CD4-positive, alpha-beta memory T cell (primary cell): ENCODE measurements around the gene CIAPIN1. TPM values are rescaled to one million over a fixed set of nuclear protein-coding genes. Genes with fewer than 3 reads are reported as not detected.

Experiments used
- CTCF ChIA-PET: fragments of 350-600 bp; sonication (Branson Sonifier 250); formaldehyde crosslinking; loops from one replicate; lab custom pipeline; 2021; ENCODE audit warnings: inconsistent platforms; ENCODE audit not compliant: partially characterized antibody; lab: Charles Lee
- POLR2A ChIA-PET: fragments of 350-600 bp; sonication (Branson Sonifier 250); formaldehyde crosslinking; loops from one replicate; lab custom pipeline; 2021; ENCODE audit not compliant: partially characterized antibody; lab: Charles Lee
- DNase-seq, 5 donors: peaks; one replicate each; pipeline versions ENCODE4 v3.0.0 to v3.0.0-alpha.2; 2020 to 2022; ENCODE audit warnings: mixed read lengths in 1 of 5
- H3K27ac ChIP-seq: one replicate; pipeline ENCODE4 v1.7.0; 2013; ENCODE audit warnings: low read depth, low read length
- H3K27me3 ChIP-seq: 2 replicates; pipeline ENCODE4 v1.7.0; 2013; ENCODE audit warnings: mild to moderate bottlenecking, low read length, moderate library complexity; ENCODE audit not compliant: insufficient read depth
- H3K36me3 ChIP-seq: 2 replicates; pipeline ENCODE4 v1.7.0; 2013; ENCODE audit warnings: mild to moderate bottlenecking, low read length, moderate library complexity; ENCODE audit not compliant: insufficient read depth
- H3K4me1 ChIP-seq: 2 replicates; pipeline ENCODE4 v1.7.0; 2013; ENCODE audit warnings: mild to moderate bottlenecking, low read length, moderate library complexity; ENCODE audit not compliant: insufficient read depth
- H3K4me3 ChIP-seq, 2 donors: one replicate each; pipeline ENCODE4 v1.7.0; 2013; ENCODE audit warnings: low read length in 2 of 2, mild to moderate bottlenecking in 1 of 2
- H3K9me3 ChIP-seq, 2 donors: one replicate each; pipeline ENCODE4 v1.7.0; 2013; ENCODE audit warnings: low read length in 2 of 2, control low read depth in 1 of 2; ENCODE audit not compliant: control insufficient read depth in 1 of 2
- H3K27ac Mint-ChIP-seq, 7 donors: one replicate each; pipeline ENCODE4 v1.8.0; 2020 to 2021; ENCODE audit warnings: mixed read lengths in 7 of 7, mild to moderate bottlenecking in 6 of 7, inconsistent platforms in 3 of 7, moderate library complexity in 3 of 7
- H3K27me3 Mint-ChIP-seq, 2 donors: one replicate each; pipeline ENCODE4 v1.8.0; 2020 to 2021; ENCODE audit warnings: mixed read lengths in 2 of 2
- H3K36me3 Mint-ChIP-seq, 2 donors: one replicate each; pipeline ENCODE4 v1.8.0; 2020 to 2021; ENCODE audit warnings: mixed read lengths in 2 of 2, inconsistent platforms in 1 of 2, mild to moderate bottlenecking in 1 of 2
- H3K4me1 Mint-ChIP-seq, 4 donors: one replicate each; pipeline ENCODE4 v1.8.0; 2020 to 2021; ENCODE audit warnings: mixed read lengths in 4 of 4, mild to moderate bottlenecking in 1 of 4
- H3K4me3 Mint-ChIP-seq, 8 donors: one replicate each; pipeline ENCODE4 v1.8.0; 2020 to 2021; ENCODE audit warnings: mixed read lengths in 8 of 8, mild to moderate bottlenecking in 7 of 8, moderate library complexity in 6 of 8, inconsistent platforms in 3 of 8
- H3K9me3 Mint-ChIP-seq, 8 donors: one replicate each; pipeline ENCODE4 v1.8.0; 2020 to 2021; ENCODE audit warnings: mixed read lengths in 8 of 8, mild to moderate bottlenecking in 5 of 8, inconsistent platforms in 3 of 8, moderate library complexity in 1 of 8
- intact Hi-C: fragments of 100-400 bp; cut with micrococcal nuclease; formaldehyde crosslinking; loops from one replicate; pipeline ENCODE4 v1.15.1; 2023
- polyA plus RNA-seq, 2 donors: library from polyadenylated mRNA; unstranded; fragments of 300-500 nt; fragmentation: Illumina TruSeq; gene quantifications; one replicate each; pipeline ENCODE4 v1.2.3, GENCODE V29; 2021
- total RNA-seq, 2 experiments: library from RNA; stranded (reverse); gene quantifications; one replicate each; pipeline ENCODE4 v1.2.3, GENCODE V29; 2021

CIAPIN1 gene
- total and polyA plus RNA-seq, 4 experiments from 2014 or later: 28.1 to 65.3 (median 37.0) TPM

DNA sequence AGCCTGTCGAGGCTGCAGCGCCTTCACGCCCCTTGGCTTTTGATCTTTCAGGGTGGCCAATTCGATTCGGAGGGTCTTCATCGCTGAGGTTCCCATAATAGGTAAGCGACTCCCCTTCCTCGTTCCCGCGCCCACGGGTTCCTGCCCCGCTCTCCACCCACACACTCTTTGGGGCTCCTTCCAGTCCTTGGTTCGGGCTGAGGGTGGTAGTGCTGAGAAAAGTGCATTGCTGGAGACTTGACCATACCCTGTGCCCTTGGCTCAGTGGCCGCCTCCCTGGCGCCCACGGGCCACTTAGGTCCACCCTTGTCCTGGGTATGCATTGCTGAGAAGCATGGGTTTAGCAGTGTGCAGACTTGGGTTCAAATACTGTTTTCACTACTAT is 15.8 kb upstream of the CIAPIN1 start:
- Histone ChIP-seq H3K4me1 (peaks cover 36% of the 10 kb centered on the region), H3K27me3 (no peaks in the 10 kb centered on the region), H3K27ac (peak overlapping the region; percentile 69), H3K4me3 (peak overlapping the region; percentile 81 to 87), H3K36me3 (peaks cover 37% of the 10 kb centered on the region), H3K9me3 (no peaks in the 10 kb centered on the region)
- intact Hi-C loops: loop anchor here (1.0 to 5.0 kb wide), 4 partner anchors 16 to 163 kb away; partner anchors contain the start of genes CCDC102A, CIAPIN1 and COQ9
- ChIA-PET POLR2A (interaction anchor here (1.0 to 7.2 kb wide), 18 partner anchors 8 to 342 kb away, joined by 3 to 112 read pairs (median 6); partner anchors contain the start of genes CIAPIN1, COQ9 and DOK4), CTCF (interaction anchor here (1.0 to 2.4 kb wide), 19 partner anchors 12 to 853 kb away, joined by 3 to 15 read pairs (median 5); partner anchors contain the start of genes CCDC102A, CIAPIN1, COQ9 and DOK4)
- no peak for DNase-seq
- Mint-ChIP-seq H3K27me3 (no peaks in the 10 kb centered on the region), H3K27ac (peak overlapping the region; percentile 96 to 100 (median 99)), H3K9me3 (peaks cover 0 to 2% (median 0%) of the 10 kb centered on the region in 8 donors), H3K4me3 (peak overlapping the region; percentile 98 to 100 (median 100)), H3K4me1 (peaks cover 16 to 43% (median 34%) of the 10 kb centered on the region in 4 donors), H3K36me3 (peaks cover 33 to 62% of the 10 kb centered on the region in 2 donors)

- H3K27me3 Mint-ChIP-seq: no peaks in the 10 kb centered on the region
- peak; percentile 89 to 93 (median 90) for DNase-seq
- peak within 1 kb of the TSS; percentile 69 for H3K27ac ChIP-seq
- H3K36me3 Mint-ChIP-seq: peaks cover 28 to 63% of the 10 kb centered on the region in 2 donors
- H3K4me3 ChIP-seq: peak within 1 kb of the TSS; percentile 81 to 87
- H3K4me1 ChIP-seq: peaks cover 36% of the 10 kb centered on the region
- intact Hi-C loops: loop anchor here (1.0 to 5.0 kb wide), 4 partner anchors 15 to 162 kb away; partner anchors contain the start of genes CCDC102A, CIAPIN1 and COQ9
- peaks cover 16 to 43% (median 34%) of the 10 kb centered on the region in 4 donors for H3K4me1 Mint-ChIP-seq
- H3K36me3 ChIP-seq: peaks cover 43% of the 10 kb centered on the region
- H3K9me3 Mint-ChIP-seq: peaks cover 0 to 2% (median 0%) of the 10 kb centered on the region in 8 donors
- H3K9me3 ChIP-seq: no peaks in the 10 kb centered on the region
- H3K27ac Mint-ChIP-seq: peak within 1 kb of the TSS; percentile 96 to 100 (median 99)
- POLR2A ChIA-PET: interaction anchor here (1.0 to 7.2 kb wide), 18 partner anchors 8 to 342 kb away, joined by 3 to 112 read pairs (median 6); partner anchors contain the start of genes CIAPIN1, COQ9 and DOK4
- CTCF ChIA-PET: interaction anchor here (0.6 to 2.4 kb wide), 21 partner anchors 11 to 852 kb away, joined by 3 to 15 read pairs (median 5); partner anchors contain the start of genes CCDC102A, CIAPIN1, COQ9 and DOK4
- no peaks in the 10 kb centered on the region for H3K27me3 ChIP-seq
- H3K4me3 Mint-ChIP-seq: peak within 1 kb of the TSS; percentile 98 to 100 (median 100)
These were observed 15.2 kb upstream of the CIAPIN1 start, which contains the start of gene POLR2C for GRCh38 chr16:57462209-57462977. Gene POLR2C (plus strand): TSS chr16:57462679. CDS start chr16:57462725, 46 bp downstream.

DNA sequence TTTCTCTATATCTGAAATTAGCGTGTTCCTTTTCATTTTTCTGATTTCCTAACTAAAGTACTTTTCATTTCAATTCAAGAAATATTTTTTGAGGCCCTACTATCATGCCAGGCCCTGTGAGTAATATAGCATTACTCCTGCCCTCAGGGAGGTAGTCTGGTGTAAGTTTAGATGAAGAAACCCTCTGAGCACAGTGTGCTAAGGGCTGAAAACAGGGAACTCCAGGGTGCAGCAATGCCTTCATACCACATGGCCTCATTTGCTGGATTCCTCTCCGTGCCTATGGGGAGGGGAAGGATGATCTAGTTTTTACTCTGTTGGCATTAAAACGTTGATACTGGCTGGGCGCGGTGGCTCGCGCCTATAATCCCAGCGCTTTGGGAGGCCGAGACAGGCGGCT is 4.8 kb upstream of the CIAPIN1 start:
- Mint-ChIP-seq H3K27ac (no peak overlapping the region), H3K4me3 (no peak overlapping the region), H3K4me1 (peaks cover 2 to 25% (median 15%) of the 10 kb centered on the region in 4 donors), H3K9me3 (no peaks in the 10 kb centered on the region), H3K27me3 (no peaks in the 10 kb centered on the region), H3K36me3 (peaks cover 26 to 40% of the 10 kb centered on the region in 2 donors)
- CTCF ChIA-PET: interaction anchor here (1.7 kb wide), 1 partner anchor 10 kb away, joined by 8 read pairs; the partner anchor contains the start of gene POLR2C
- POLR2A ChIA-PET: interaction anchor here (1.1 kb wide), 1 partner anchor 10 kb away, joined by 6 read pairs; the partner anchor contains the start of gene POLR2C
- peaks cover 36% of the 10 kb centered on the region for H3K36me3 ChIP-seq
- DNase-seq: no peak
- H3K4me1 ChIP-seq: peaks cover 10% of the 10 kb centered on the region
- H3K9me3 ChIP-seq: no peaks in the 10 kb centered on the region
- intact Hi-C loops: no loop called here
- H3K27me3 ChIP-seq: no peaks in the 10 kb centered on the region
- no peak overlapping the region for H3K4me3 ChIP-seq
- no peak overlapping the region for H3K27ac ChIP-seq

DNA sequence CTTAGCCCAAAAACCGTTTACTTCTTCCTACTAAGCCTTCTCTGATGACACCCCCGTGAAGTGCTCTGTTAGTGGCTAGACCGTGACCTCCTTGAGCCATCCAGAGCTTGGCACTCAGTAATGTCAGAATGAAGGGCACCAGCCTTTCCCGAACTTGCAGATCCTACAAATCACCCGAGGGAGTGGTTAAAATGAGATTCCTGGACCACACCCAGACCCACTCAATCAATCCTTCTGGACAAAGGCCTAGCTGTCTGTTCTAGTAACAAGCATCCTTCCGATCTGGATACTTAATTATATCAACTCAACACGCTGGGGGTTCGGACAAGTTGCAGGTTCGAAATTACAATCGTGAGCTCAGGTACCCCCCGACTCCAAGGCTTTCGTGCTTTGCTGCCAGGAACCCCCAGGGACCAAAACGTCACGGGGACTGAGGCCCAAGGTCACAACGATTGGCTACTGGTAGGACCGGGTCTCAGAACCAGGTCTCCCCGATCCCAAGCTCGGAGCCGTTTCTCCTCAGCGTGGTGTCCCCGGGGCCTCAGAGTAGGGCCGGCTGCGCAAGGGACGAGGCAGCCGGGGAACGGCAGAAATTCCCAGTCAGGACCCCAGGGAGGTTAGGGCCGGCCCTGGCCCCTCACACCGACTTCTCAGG is 527 bp downstream of the CIAPIN1 start:
- Mint-ChIP-seq H3K27ac (peak overlapping the region; percentile 79 to 94 (median 91)), H3K4me3 (peak overlapping the region; percentile 90 to 94 (median 92)), H3K27me3 (no peaks in the 10 kb centered on the region), H3K9me3 (no peaks in the 10 kb centered on the region), H3K36me3 (peaks cover 6 to 9% of the 10 kb centered on the region in 2 donors), H3K4me1 (peaks cover 15 to 38% (median 26%) of the 10 kb centered on the region in 4 donors)
- DNase-seq: peak in 2 of 5 donors; percentile 5 to 7
- intact Hi-C loops: loop anchor here (1.0 to 10.0 kb wide), 6 partner anchors 16 to 289 kb away; partner anchors contain the start of genes DOK4, KATNB1, POLR2C and PSME3IP1
- peak overlapping the region; percentile 86 for H3K27ac ChIP-seq
- no peaks in the 10 kb centered on the region for H3K27me3 ChIP-seq
- H3K4me1 ChIP-seq: peaks cover 23% of the 10 kb centered on the region
- no peaks in the 10 kb centered on the region for H3K36me3 ChIP-seq
- CTCF ChIA-PET: interaction anchor here (0.8 to 2.5 kb wide), 12 partner anchors 10 to 146 kb away, joined by 3 to 15 read pairs (median 3); partner anchors contain the start of gene POLR2C
- H3K4me3 ChIP-seq: peak overlapping the region; percentile 65 to 78
- POLR2A ChIA-PET: interaction anchor here (0.7 to 7.8 kb wide), 21 partner anchors 10 to 683 kb away, joined by 3 to 112 read pairs (median 5); partner anchors contain the start of genes ARL2BP, CCDC102A, CFAP20 and DOK4
- no peaks in the 10 kb centered on the region for H3K9me3 ChIP-seq

- intact Hi-C loops: loop anchor here (10.0 kb wide), 1 partner anchor 261 kb away; the partner anchor contains the start of genes PSME3IP1 and RSPRY1
- ChIA-PET POLR2A (interaction anchor here (7.8 kb wide), 1 partner anchor 17 kb away, joined by 112 read pairs; the partner anchor contains the start of gene POLR2C), CTCF (interaction anchor here (1.2 to 2.5 kb wide), 3 partner anchors 12 to 76 kb away, joined by 3 to 9 read pairs (median 8); partner anchors contain the start of gene POLR2C)
- Mint-ChIP-seq H3K27me3 (no peaks in the 10 kb centered on the region), H3K9me3 (peaks cover 0 to 5% (median 1%) of the 10 kb centered on the region in 8 donors), H3K4me3 (peak overlapping the region in 4 of 8 donors; percentile 35 to 66 (median 47)), H3K36me3 (peaks cover 12 to 16% of the 10 kb centered on the region in 2 donors), H3K27ac (peak overlapping the region in 1 of 7 donors; percentile 36), H3K4me1 (peaks cover 15 to 42% (median 27%) of the 10 kb centered on the region in 4 donors)
- Histone ChIP-seq H3K36me3 (no peaks in the 10 kb centered on the region), H3K27me3 (no peaks in the 10 kb centered on the region), H3K4me1 (peaks cover 23% of the 10 kb centered on the region), H3K27ac (no peak overlapping the region), H3K9me3 (no peaks in the 10 kb centered on the region), H3K4me3 (no peak overlapping the region)
- DNase-seq: no peak
These were observed 1.7 kb downstream of the CIAPIN1 start for GRCh38 chr16:57445510-57445909.

DNA sequence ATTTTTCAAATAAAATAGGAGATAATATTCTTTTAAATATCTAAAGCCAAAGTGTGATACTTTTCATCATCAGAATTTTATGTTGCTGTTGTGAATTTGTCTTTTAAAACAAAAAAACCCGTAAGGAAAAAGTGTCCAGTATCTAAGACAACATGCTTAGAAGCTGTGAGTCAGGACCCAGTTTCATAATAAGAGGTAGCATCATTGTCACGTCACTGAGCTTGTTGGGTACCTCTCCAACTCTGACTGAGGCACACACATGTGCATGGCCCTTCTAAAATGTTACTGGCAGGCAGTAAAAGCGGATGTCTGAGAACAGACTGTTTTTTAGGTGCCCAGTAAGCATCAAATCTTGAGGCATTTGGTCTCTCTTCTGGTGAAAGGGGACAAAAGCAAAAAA is 2.5 kb downstream of the CIAPIN1 start:
- Histone ChIP-seq H3K9me3 (no peaks in the 10 kb centered on the region), H3K4me3 (no peak overlapping the region), H3K36me3 (no peaks in the 10 kb centered on the region), H3K27me3 (no peaks in the 10 kb centered on the region), H3K27ac (no peak overlapping the region), H3K4me1 (peaks cover 23% of the 10 kb centered on the region)
- no peak for DNase-seq
- CTCF ChIA-PET: interaction anchor here (0.6 to 2.1 kb wide), 3 partner anchors 17 to 74 kb away, joined by 3 to 9 read pairs (median 3); partner anchors contain the start of gene POLR2C
- peaks cover 15 to 39% (median 27%) of the 10 kb centered on the region in 4 donors for H3K4me1 Mint-ChIP-seq
- POLR2A ChIA-PET: interaction anchor here (7.8 kb wide), 1 partner anchor 17 kb away, joined by 112 read pairs; the partner anchor contains the start of gene POLR2C
- no peak overlapping the region for H3K4me3 Mint-ChIP-seq
- intact Hi-C loops: loop anchor here (10.0 kb wide), 1 partner anchor 260 kb away; the partner anchor contains the start of genes PSME3IP1 and RSPRY1
- peak overlapping the region in 1 of 7 donors; percentile 41 for H3K27ac Mint-ChIP-seq
- H3K9me3 Mint-ChIP-seq: peaks cover 0 to 13% (median 9%) of the 10 kb centered on the region in 8 donors
- no peaks in the 10 kb centered on the region for H3K27me3 Mint-ChIP-seq
- H3K36me3 Mint-ChIP-seq: peaks cover 20 to 24% of the 10 kb centered on the region in 2 donors
